HepG2 (cell line): ENCODE results near the gene PLIN3. TPM values are rescaled to one million over a fixed set of nuclear protein-coding genes. Genes with fewer than 3 reads are reported as not detected.
A peak's percentile ranks its signal among the peaks of the same experiment; 100 is the strongest.

ENCODE experiments used
- HNF4A ChIP-seq: sonication (generic); formaldehyde crosslinking; IDR thresholded peaks from 2 replicates; pipeline ENCODE4 v1.4.0; 2020; ENCODE audit warnings: missing genetic modification reagents
- MED13 ChIP-seq: sonication (generic); formaldehyde crosslinking; IDR thresholded peaks from 2 replicates; pipeline ENCODE4 v1.5.0; 2020; ENCODE audit warnings: missing genetic modification reagents
- MTA1 ChIP-seq: sonication (generic); formaldehyde crosslinking; IDR thresholded peaks from 2 replicates; pipeline ENCODE4 v1.4.0; 2020; ENCODE audit warnings: missing genetic modification reagents, mild to moderate bottlenecking, borderline replicate concordance
- MXD4 ChIP-seq: IDR thresholded peaks from 2 replicates; pipeline ENCODE4 v1.6.1; 2016; ENCODE audit warnings: mild to moderate bottlenecking, missing biosample characterization, missing genetic modification reagents
- NFIB ChIP-seq: sonication (generic); formaldehyde crosslinking; IDR thresholded peaks from 2 replicates; pipeline ENCODE4 v1.9.0; 2021; ENCODE audit warnings: missing genetic modification reagents, mild to moderate bottlenecking, borderline replicate concordance
- POLR2A ChIP-seq, 2 experiments: IDR thresholded peaks; 2 replicates each; pipeline ENCODE4 v1.6.1; 2011; ENCODE audit warnings: low read depth in 2 of 2, low read length in 2 of 2, mild to moderate bottlenecking in 1 of 2, moderate library complexity in 1 of 2; ENCODE audit not compliant: insufficient read depth in 1 of 2
- SSRP1 ChIP-seq: IDR thresholded peaks from 2 replicates; pipeline ENCODE4 v1.6.1; 2016; ENCODE audit warnings: control low read depth
- ZBTB7A ChIP-seq: sonication (generic); formaldehyde crosslinking; IDR thresholded peaks from 2 replicates; pipeline ENCODE4 v1.8.0; 2022; ENCODE audit warnings: mild to moderate bottlenecking, missing genetic modification reagents
- ZBTB8A ChIP-seq: sonication (generic); formaldehyde crosslinking; IDR thresholded peaks from 2 replicates; pipeline ENCODE4 v1.4.0; 2020; ENCODE audit warnings: mild to moderate bottlenecking, low read depth, missing genetic modification reagents, borderline replicate concordance
- ZC3H13 ChIP-seq: sonication (generic); formaldehyde crosslinking; IDR thresholded peaks from 2 replicates; pipeline ENCODE4 v1.8.1; 2023; ENCODE audit warnings: mild to moderate bottlenecking, missing genetic modification reagents, moderate library complexity
- ZNF263 ChIP-seq: sonication (generic); formaldehyde crosslinking; IDR thresholded peaks from 2 replicates; pipeline ENCODE4 v1.4.0; 2020; ENCODE audit warnings: missing genetic modification reagents
- ZNF335 ChIP-seq: sonication (generic); formaldehyde crosslinking; IDR thresholded peaks from 2 replicates; pipeline ENCODE4 v1.4.0; 2020; ENCODE audit warnings: missing genetic modification reagents
- ZNF558 ChIP-seq: sonication (generic); formaldehyde crosslinking; IDR thresholded peaks from 2 replicates; pipeline ENCODE4 v1.9.0; 2022; ENCODE audit warnings: mild to moderate bottlenecking, missing genetic modification reagents, borderline replicate concordance
- ZNF678 ChIP-seq: sonication (generic); formaldehyde crosslinking; IDR thresholded peaks from 2 replicates; pipeline ENCODE4 v1.4.0; 2020; ENCODE audit warnings: mild to moderate bottlenecking, missing genetic modification reagents
- ZNF75D ChIP-seq: sonication (generic); formaldehyde crosslinking; IDR thresholded peaks from 2 replicates; pipeline ENCODE4 v1.8.1; 2023; ENCODE audit warnings: missing genetic modification reagents, mild to moderate bottlenecking, borderline replicate concordance
- polyA plus RNA-seq, 8 experiments: library from polyadenylated mRNA; depleted of rRNA in 3 of 8; stranded (reverse) in 7 of 8; unstranded in 1 of 8; fragments of >200 nt; fragmentation: Illumina TruSeq in 4 of 8; extraction: Trizol in 4 of 8; gene quantifications; 2 replicates each; pipeline versions ENCODE4 v1.2.1 to v1.2.3, GENCODE V29; 2011 to 2016; ENCODE audit warnings: low read depth in 4 of 8, missing spikeins in 1 of 8, mixed read lengths in 1 of 8; ENCODE audit not compliant: insufficient read depth in 1 of 8
- total RNA-seq, 5 experiments: library from RNA; depleted of rRNA; stranded (reverse); fragments of >200 nt; fragmentation: Illumina TruSeq; extraction: Trizol; gene quantifications; 2 replicates each; pipeline ENCODE4 v1.2.3, GENCODE V29; 2016; ENCODE audit warnings: low read depth in 1 of 5
- TF ChIP-seq, protein P1 (sequence below): sonication (generic); formaldehyde crosslinking; IDR thresholded peaks from 2 replicates; pipeline ENCODE4 v1.4.0; 2020; ENCODE audit warnings: mild to moderate bottlenecking, missing genetic modification reagents, borderline replicate concordance
- TF ChIP-seq, protein P2 (sequence below): sonication (generic); formaldehyde crosslinking; IDR thresholded peaks from 2 replicates; pipeline ENCODE4 v1.4.0; 2020; ENCODE audit warnings: missing genetic modification reagents, low read depth, mild to moderate bottlenecking, borderline replicate concordance
- TF ChIP-seq, protein P3 (sequence below): sonication (generic); formaldehyde crosslinking; IDR thresholded peaks from 2 replicates; pipeline ENCODE4 v1.4.0; 2020; ENCODE audit warnings: missing genetic modification reagents, borderline replicate concordance
- TF ChIP-seq, protein P4 (sequence below): sonication (generic); formaldehyde crosslinking; IDR thresholded peaks from 2 replicates; pipeline ENCODE4 v1.5.0; 2020; ENCODE audit warnings: missing genetic modification reagents

PLIN3 gene
- total and polyA plus RNA-seq, 2 of the 13 experiments (the other 11 are each of a cell fraction or from before 2014, with no cell fraction given): 49.3 to 57.9 TPM

DNA sequence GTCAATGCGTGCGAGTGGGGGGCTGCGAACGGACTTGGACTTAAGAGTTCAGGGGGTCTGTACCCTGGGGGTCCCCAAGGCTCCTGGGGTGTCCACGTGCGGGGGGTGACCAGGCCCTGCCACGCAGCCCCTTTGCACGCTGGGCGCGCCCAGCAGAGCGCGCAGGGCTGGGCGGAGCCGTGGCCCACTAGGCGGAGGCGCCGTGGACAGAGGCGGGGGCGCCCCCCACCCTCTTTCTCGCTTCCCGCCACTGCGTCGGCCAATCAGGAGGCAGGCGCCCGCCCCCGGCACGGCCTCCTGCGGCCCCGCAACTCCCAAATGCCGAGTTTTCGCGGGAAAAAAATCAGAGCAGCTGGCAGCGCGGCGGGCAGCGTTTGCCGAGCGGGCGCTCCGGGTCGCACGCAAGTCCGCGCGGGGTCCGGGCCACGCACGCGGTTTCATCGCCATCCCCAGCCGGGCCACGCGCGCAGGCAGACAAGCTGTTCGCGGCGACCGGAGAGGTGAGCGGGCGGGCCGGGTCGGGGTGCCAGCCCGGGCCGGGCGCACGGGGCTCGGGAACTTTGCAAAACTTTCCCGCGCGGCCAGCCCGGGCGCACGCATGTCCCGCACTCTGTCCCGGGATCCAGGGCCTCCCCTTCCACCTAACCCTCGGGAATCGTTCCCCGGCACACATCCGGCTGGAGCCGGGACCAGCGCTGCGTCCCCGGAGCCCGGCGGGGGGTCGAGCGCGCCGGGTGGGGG, 41.9 kb upstream of the PLIN3 start, which contains the start of gene UHRF1 (continued):
- TF ChIP-seq ZNF558 (CRISPR knock-in tag): peak; percentile 95; the same call in 1 of the 2 replicates
- TF ChIP-seq NFIB (CRISPR knock-in tag): peak; percentile 86; the same call in 1 of the 2 replicates
- TF ChIP-seq MXD4: peak; percentile 40; the same call in 1 of the 2 replicates
- TF ChIP-seq, protein P1, sequence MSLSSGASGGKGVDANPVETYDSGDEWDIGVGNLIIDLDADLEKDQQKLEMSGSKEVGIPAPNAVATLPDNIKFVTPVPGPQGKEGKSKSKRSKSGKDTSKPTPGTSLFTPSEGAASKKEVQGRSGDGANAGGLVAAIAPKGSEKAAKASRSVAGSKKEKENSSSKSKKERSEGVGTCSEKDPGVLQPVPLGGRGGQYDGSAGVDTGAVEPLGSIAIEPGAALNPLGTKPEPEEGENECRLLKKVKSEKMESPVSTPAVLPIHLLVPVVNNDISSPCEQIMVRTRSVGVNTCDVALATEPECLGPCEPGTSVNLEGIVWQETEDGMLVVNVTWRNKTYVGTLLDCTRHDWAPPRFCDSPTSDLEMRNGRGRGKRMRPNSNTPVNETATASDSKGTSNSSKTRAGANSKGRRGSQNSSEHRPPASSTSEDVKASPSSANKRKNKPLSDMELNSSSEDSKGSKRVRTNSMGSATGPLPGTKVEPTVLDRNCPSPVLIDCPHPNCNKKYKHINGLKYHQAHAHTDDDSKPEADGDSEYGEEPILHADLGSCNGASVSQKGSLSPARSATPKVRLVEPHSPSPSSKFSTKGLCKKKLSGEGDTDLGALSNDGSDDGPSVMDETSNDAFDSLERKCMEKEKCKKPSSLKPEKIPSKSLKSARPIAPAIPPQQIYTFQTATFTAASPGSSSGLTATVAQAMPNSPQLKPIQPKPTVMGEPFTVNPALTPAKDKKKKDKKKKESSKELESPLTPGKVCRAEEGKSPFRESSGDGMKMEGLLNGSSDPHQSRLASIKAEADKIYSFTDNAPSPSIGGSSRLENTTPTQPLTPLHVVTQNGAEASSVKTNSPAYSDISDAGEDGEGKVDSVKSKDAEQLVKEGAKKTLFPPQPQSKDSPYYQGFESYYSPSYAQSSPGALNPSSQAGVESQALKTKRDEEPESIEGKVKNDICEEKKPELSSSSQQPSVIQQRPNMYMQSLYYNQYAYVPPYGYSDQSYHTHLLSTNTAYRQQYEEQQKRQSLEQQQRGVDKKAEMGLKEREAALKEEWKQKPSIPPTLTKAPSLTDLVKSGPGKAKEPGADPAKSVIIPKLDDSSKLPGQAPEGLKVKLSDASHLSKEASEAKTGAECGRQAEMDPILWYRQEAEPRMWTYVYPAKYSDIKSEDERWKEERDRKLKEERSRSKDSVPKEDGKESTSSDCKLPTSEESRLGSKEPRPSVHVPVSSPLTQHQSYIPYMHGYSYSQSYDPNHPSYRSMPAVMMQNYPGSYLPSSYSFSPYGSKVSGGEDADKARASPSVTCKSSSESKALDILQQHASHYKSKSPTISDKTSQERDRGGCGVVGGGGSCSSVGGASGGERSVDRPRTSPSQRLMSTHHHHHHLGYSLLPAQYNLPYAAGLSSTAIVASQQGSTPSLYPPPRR (CRISPR knock-in tag): 0 out of 2 replicates have a peak, but pooled peaks have one; percentile 59
- TF ChIP-seq, protein P2, sequence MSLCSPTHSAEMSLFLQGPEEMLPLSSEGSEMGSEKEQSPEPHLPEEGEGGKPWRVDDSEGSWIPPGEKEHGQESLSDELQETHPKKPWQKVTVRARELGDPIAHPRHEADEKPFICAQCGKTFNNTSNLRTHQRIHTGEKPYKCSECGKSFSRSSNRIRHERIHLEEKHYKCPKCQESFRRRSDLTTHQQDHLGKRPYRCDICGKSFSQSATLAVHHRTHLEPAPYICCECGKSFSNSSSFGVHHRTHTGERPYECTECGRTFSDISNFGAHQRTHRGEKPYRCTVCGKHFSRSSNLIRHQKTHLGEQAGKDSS (CRISPR knock-in tag): 0 out of 2 replicates have a peak, but pooled peaks have one; percentile 15
- TF ChIP-seq ZNF678: 0 out of 2 replicates have a peak, but pooled peaks have one; percentile 49
- no peak for TF ChIP-seq SSRP1 (CRISPR knock-in tag)
- TF ChIP-seq ZC3H13 (CRISPR knock-in tag): peak; percentile 16; the same call in 1 of the 2 replicates
- TF ChIP-seq ZNF263 (CRISPR knock-in tag): peak; percentile 40; the same call in 1 of the 2 replicates
- TF ChIP-seq, protein P3, sequence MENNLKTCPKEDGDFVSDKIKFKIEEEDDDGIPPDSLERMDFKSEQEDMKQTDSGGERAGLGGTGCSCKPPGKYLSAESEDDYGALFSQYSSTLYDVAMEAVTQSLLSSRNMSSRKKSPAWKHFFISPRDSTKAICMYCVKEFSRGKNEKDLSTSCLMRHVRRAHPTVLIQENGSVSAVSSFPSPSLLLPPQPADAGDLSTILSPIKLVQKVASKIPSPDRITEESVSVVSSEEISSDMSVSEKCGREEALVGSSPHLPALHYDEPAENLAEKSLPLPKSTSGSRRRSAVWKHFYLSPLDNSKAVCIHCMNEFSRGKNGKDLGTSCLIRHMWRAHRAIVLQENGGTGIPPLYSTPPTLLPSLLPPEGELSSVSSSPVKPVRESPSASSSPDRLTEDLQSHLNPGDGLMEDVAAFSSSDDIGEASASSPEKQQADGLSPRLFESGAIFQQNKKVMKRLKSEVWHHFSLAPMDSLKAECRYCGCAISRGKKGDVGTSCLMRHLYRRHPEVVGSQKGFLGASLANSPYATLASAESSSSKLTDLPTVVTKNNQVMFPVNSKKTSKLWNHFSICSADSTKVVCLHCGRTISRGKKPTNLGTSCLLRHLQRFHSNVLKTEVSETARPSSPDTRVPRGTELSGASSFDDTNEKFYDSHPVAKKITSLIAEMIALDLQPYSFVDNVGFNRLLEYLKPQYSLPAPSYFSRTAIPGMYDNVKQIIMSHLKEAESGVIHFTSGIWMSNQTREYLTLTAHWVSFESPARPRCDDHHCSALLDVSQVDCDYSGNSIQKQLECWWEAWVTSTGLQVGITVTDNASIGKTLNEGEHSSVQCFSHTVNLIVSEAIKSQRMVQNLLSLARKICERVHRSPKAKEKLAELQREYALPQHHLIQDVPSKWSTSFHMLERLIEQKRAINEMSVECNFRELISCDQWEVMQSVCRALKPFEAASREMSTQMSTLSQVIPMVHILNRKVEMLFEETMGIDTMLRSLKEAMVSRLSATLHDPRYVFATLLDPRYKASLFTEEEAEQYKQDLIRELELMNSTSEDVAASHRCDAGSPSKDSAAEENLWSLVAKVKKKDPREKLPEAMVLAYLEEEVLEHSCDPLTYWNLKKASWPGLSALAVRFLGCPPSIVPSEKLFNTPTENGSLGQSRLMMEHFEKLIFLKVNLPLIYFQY (CRISPR knock-in tag): 0 out of 2 replicates have a peak, but pooled peaks have one; percentile 5
- TF ChIP-seq MTA1 (CRISPR knock-in tag): peak; percentile 31; the same call in 1 of the 2 replicates
- TF ChIP-seq, protein P4, sequence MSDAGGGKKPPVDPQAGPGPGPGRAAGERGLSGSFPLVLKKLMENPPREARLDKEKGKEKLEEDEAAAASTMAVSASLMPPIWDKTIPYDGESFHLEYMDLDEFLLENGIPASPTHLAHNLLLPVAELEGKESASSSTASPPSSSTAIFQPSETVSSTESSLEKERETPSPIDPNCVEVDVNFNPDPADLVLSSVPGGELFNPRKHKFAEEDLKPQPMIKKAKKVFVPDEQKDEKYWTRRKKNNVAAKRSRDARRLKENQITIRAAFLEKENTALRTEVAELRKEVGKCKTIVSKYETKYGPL: 0 out of 2 replicates have a peak, but pooled peaks have one; percentile 15
- 0 out of 2 replicates have a peak, but pooled peaks have one; percentile 25 for TF ChIP-seq ZBTB7A (CRISPR knock-in tag)
- 0 out of 2 replicates have a peak, but pooled peaks have one; percentile 17 for TF ChIP-seq ZNF75D
- TF ChIP-seq POLR2A (IDR thresholded peaks at IDR 0.05; ENCODE audit: insufficient read depth in 1 of 2, low read depth in 2 of 2, low read length in 2 of 2): peak; percentile 65 to 70
- TF ChIP-seq ZNF335: no peak
- TF ChIP-seq MED13 (CRISPR knock-in tag): 0 out of 2 replicates have a peak, but pooled peaks have one; percentile 44
- no peak for TF ChIP-seq ZBTB8A
- TF ChIP-seq HNF4A (CRISPR knock-in tag): no peak
